Trophoblast cell (in vitro differentiated cells and primary cell): ENCODE results near the gene NRK.
A peak's percentile ranks its signal among the peaks of the same experiment; 100 is the strongest.
"Not testable (repeated sequence)": the region's sequence is repeated elsewhere in the genome, so short reads cannot be mapped to it uniquely, and the experiment has no call there.

ENCODE experiments used
- DNase-seq, 2 donors: peaks; one replicate each; pipeline ENCODE4 v3.0.0-alpha.2; 2016
- H2AFZ ChIP-seq: 2 replicates; pipeline ENCODE4 v1.6.1; 2013; ENCODE audit warnings: low read length, moderate library complexity, mild to moderate bottlenecking; ENCODE audit not compliant: insufficient read depth, poor library complexity
- H2AK5ac ChIP-seq: 2 replicates; pipeline ENCODE4 v1.6.1; 2013; ENCODE audit warnings: mild to moderate bottlenecking, low read length
- H2BK120ac ChIP-seq: 2 replicates; pipeline ENCODE4 v1.6.1; 2013; ENCODE audit warnings: low read length, mild to moderate bottlenecking, moderate library complexity; ENCODE audit not compliant: insufficient read depth, poor library complexity
- H2BK12ac ChIP-seq: 2 replicates; pipeline ENCODE4 v1.6.1; 2013; ENCODE audit warnings: mild to moderate bottlenecking, low read length, moderate library complexity
- H2BK5ac ChIP-seq: 2 replicates; pipeline ENCODE4 v1.6.1; 2013; ENCODE audit warnings: low read length, low read depth, moderate library complexity, mild to moderate bottlenecking; ENCODE audit not compliant: poor library complexity
- H3K14ac ChIP-seq: 2 replicates; pipeline ENCODE4 v1.6.1; 2013; ENCODE audit warnings: mild to moderate bottlenecking, low read length
- H3K18ac ChIP-seq: 2 replicates; pipeline ENCODE4 v1.6.1; 2013; ENCODE audit warnings: mild to moderate bottlenecking, low read length
- H3K23ac ChIP-seq: 2 replicates; pipeline ENCODE4 v1.6.1; 2013; ENCODE audit warnings: low read length
- H3K27ac ChIP-seq: 2 replicates; pipeline ENCODE4 v1.5.1; 2013; ENCODE audit warnings: low read depth, mild to moderate bottlenecking, inconsistent platforms, low read length, moderate library complexity
- H3K27me3 ChIP-seq: 2 replicates; pipeline ENCODE4 v1.6.1; 2013; ENCODE audit warnings: inconsistent platforms, mild to moderate bottlenecking, low read length, moderate library complexity; ENCODE audit not compliant: insufficient read depth
- H3K36me3 ChIP-seq, 2 experiments: 1 replicate in 1 of 2; 2 replicates in 1 of 2; pipeline ENCODE4 v1.6.1; 2013; ENCODE audit warnings: low read length in 2 of 2, mild to moderate bottlenecking in 2 of 2, moderate library complexity in 1 of 2; ENCODE audit not compliant: insufficient read depth in 2 of 2, control insufficient read depth in 1 of 2
- H3K4ac ChIP-seq: 2 replicates; pipeline ENCODE4 v1.6.1; 2013; ENCODE audit warnings: low read depth, mild to moderate bottlenecking, low read length, moderate library complexity
- H3K4me1 ChIP-seq, 2 experiments: 1 replicate in 1 of 2; 2 replicates in 1 of 2; pipeline ENCODE4 v1.6.1; 2013; ENCODE audit warnings: low read length in 2 of 2, mild to moderate bottlenecking in 2 of 2, moderate library complexity in 1 of 2; ENCODE audit not compliant: insufficient read depth in 2 of 2, control insufficient read depth in 1 of 2
- H3K4me2 ChIP-seq: 2 replicates; pipeline ENCODE4 v1.6.1; 2013; ENCODE audit warnings: inconsistent platforms, mild to moderate bottlenecking, low read length, moderate library complexity
- H3K4me3 ChIP-seq: 2 replicates; pipeline ENCODE4 v1.5.1; 2013; ENCODE audit warnings: mild to moderate bottlenecking, low read depth, low read length, inconsistent platforms
- H3K79me1 ChIP-seq: one replicate; pipeline ENCODE4 v1.6.1; 2013; ENCODE audit warnings: low read length
- H3K79me2 ChIP-seq: 2 replicates; pipeline ENCODE4 v1.6.1; 2013; ENCODE audit warnings: low read length, mild to moderate bottlenecking; ENCODE audit not compliant: control insufficient read depth, insufficient read depth, poor library complexity
- H3K9ac ChIP-seq: 2 replicates; pipeline ENCODE4 v1.6.1; 2013; ENCODE audit warnings: mild to moderate bottlenecking, low read length
- H3K9me3 ChIP-seq: 2 replicates; pipeline ENCODE4 v1.6.1; 2013; ENCODE audit warnings: low read depth, mild to moderate bottlenecking, control low read depth, inconsistent platforms, low read length; ENCODE audit not compliant: insufficient read depth
- H4K12ac ChIP-seq: 2 replicates; pipeline ENCODE4 v1.6.1; 2013; ENCODE audit warnings: low read depth, mild to moderate bottlenecking, low read length, moderate library complexity
- H4K8ac ChIP-seq: 2 replicates; pipeline ENCODE4 v1.6.1; 2013; ENCODE audit warnings: low read depth, mild to moderate bottlenecking, low read length, moderate library complexity
- H4K91ac ChIP-seq: one replicate; pipeline ENCODE4 v1.6.1; 2013; ENCODE audit warnings: low read depth, mild to moderate bottlenecking, low read length, moderate library complexity
- WGBS: extraction: QIAGEN DNeasy Blood & Tissue Kit; methylation state at CpG from one replicate; pipeline ENCODE4 v1.1.7; 2013; ENCODE audit warnings: missing lambda C conversion rate; ENCODE audit not compliant: insufficient read length, insufficient coverage; ENCODE audit errors: extremely low coverage; 5-methylcytosine and 5-hydroxymethylcytosine counted together

The NRK gene

GRCh38 chrX:105829011-105829410 is 6.7 kb downstream of the NRK start:
- H2AK5ac ChIP-seq, result no peak overlapping the region
- H3K79me1 ChIP-seq, result no peaks in the 10 kb centered on the region
- no peak overlapping the region for H2BK12ac ChIP-seq
- no peak overlapping the region for H3K14ac ChIP-seq
- H2AFZ ChIP-seq, result no peak overlapping the region
- no peaks in the 10 kb centered on the region for H3K36me3 ChIP-seq
- no peak overlapping the region for H2BK120ac ChIP-seq
- no peak overlapping the region for H3K4ac ChIP-seq
- no peak overlapping the region for H3K27ac ChIP-seq
- H3K23ac ChIP-seq, result no peak overlapping the region
- peak in 1 of 2 donors; percentile 39 for DNase-seq
- no peak overlapping the region for H3K18ac ChIP-seq
- no CpG with 5 or more reads among the region's 1 CpG for WGBS
- no peak overlapping the region for H4K91ac ChIP-seq
- H4K8ac ChIP-seq, result no peak overlapping the region
- no peaks in the 10 kb centered on the region for H3K27me3 ChIP-seq
- no peak overlapping the region for H3K4me3 ChIP-seq
- no peak overlapping the region for H2BK5ac ChIP-seq
- no peak overlapping the region for H4K12ac ChIP-seq
- peaks cover 1% of the 10 kb centered on the region for H3K79me2 ChIP-seq
- no peaks in the 10 kb centered on the region for H3K9me3 ChIP-seq
- no peaks in the 10 kb centered on the region for H3K4me1 ChIP-seq
- H3K4me2 ChIP-seq, result no peak overlapping the region
- no peak overlapping the region for H3K9ac ChIP-seq

DNA sequence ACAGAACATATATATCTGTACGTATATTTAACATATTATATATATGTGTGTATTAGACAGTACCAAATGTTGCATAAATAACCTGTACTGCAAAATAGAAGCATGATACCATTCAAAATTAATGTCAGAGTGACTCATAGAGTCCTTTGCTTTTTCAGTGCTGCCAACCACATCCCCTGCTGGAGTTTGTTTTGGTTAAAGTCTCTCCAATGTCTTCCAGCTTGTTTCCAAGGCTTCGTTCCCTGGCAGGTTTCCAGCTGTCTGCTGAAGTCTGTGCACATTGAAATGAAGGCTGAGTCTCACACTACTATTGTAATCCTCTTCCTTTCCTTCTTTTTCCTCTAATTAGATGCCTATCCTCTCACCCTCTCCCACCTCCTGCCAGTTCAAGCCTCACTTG is 14.9 kb downstream of the NRK start:
- Histone ChIP-seq H4K91ac (no peak overlapping the region), H3K79me1 (no peaks in the 10 kb centered on the region)
- WGBS, result no CpG with 5 or more reads among the region's 2 CpGs

GRCh38 chrX:105845631-105846030 is 23.3 kb downstream of the NRK start:
- Histone ChIP-seq H3K4me2 (no peak overlapping the region), H3K27ac (no peak overlapping the region), H2AK5ac (no peak overlapping the region), H4K12ac (no peak overlapping the region), H3K4me1 (no peaks in the 10 kb centered on the region), H3K79me1 (no peaks in the 10 kb centered on the region), H3K4ac (no peak overlapping the region), H2BK5ac (no peak overlapping the region), H4K91ac (no peak overlapping the region), H2AFZ (no peak overlapping the region), H3K9ac (no peak overlapping the region), H2BK120ac (no peak overlapping the region), H3K36me3 (no peaks in the 10 kb centered on the region), H3K79me2 (no peaks in the 10 kb centered on the region), H3K23ac (no peak overlapping the region), H3K9me3 (no peaks in the 10 kb centered on the region), H2BK12ac (no peak overlapping the region), H3K18ac (no peak overlapping the region), H3K27me3 (no peaks in the 10 kb centered on the region), H3K14ac (no peak overlapping the region), H4K8ac (no peak overlapping the region), H3K4me3 (no peak overlapping the region)
- WGBS, result no CpG with 5 or more reads among the region's 2 CpGs
- no peak for DNase-seq

More for the DNA sequence above, 14.9 kb downstream of the NRK start:
- Histone ChIP-seq H3K4me1 (no peaks in the 10 kb centered on the region), H3K18ac (no peak overlapping the region), H3K27me3 (no peaks in the 10 kb centered on the region), H3K23ac (no peak overlapping the region), H2BK120ac (no peak overlapping the region), H4K12ac (no peak overlapping the region), H2BK12ac (no peak overlapping the region), H3K9me3 (no peaks in the 10 kb centered on the region), H2AFZ (no peak overlapping the region), H4K8ac (no peak overlapping the region), H3K4me2 (no peak overlapping the region), H3K4ac (no peak overlapping the region), H2AK5ac (no peak overlapping the region), H3K79me2 (no peaks in the 10 kb centered on the region), H2BK5ac (no peak overlapping the region), H3K27ac (no peak overlapping the region), H3K14ac (no peak overlapping the region), H3K36me3 (no peaks in the 10 kb centered on the region), H3K9ac (no peak overlapping the region), H3K4me3 (no peak overlapping the region)
- DNase-seq, result no peak

GRCh38 chrX:105850100-105850499 is 27.8 kb downstream of the NRK start:
- H2BK5ac ChIP-seq, H2AFZ ChIP-seq, H3K23ac ChIP-seq, H3K4ac ChIP-seq, DNase-seq, H2BK120ac ChIP-seq, H3K18ac ChIP-seq, H2AK5ac ChIP-seq, H2BK12ac ChIP-seq, H3K4me2 ChIP-seq, H3K36me3 ChIP-seq, H3K27ac ChIP-seq, H3K4me1 ChIP-seq, H4K12ac ChIP-seq, H3K4me3 ChIP-seq, H3K9me3 ChIP-seq, H3K14ac ChIP-seq, H3K27me3 ChIP-seq, H3K9ac ChIP-seq, H4K8ac ChIP-seq, H4K91ac ChIP-seq, H3K79me1 ChIP-seq, H3K79me2 ChIP-seq: not testable (repeated sequence)
- no CpG with 5 or more reads among the region's 2 CpGs for WGBS
